Mucosa of stomach (tissue), 1 donor: ENCODE results near the gene C2orf76.

Experiments used
- H3K27me3 ChIP-seq: one replicate; pipeline ENCODE4 v1.7.0; 2013; ENCODE audit warnings: mild to moderate bottlenecking, low read length; ENCODE audit not compliant: control insufficient read depth, insufficient read depth
- H3K36me3 ChIP-seq: one replicate; pipeline ENCODE4 v1.7.0; 2013; ENCODE audit warnings: low read length; ENCODE audit not compliant: control insufficient read depth, insufficient read depth
- H3K4me1 ChIP-seq: one replicate; pipeline ENCODE4 v1.7.0; 2013; ENCODE audit warnings: mild to moderate bottlenecking, low read length; ENCODE audit not compliant: control insufficient read depth, insufficient read depth
- H3K4me3 ChIP-seq: one replicate; pipeline ENCODE4 v1.7.0; 2013; ENCODE audit warnings: low read length
- H3K9ac ChIP-seq: one replicate; pipeline ENCODE4 v1.7.0; 2013; ENCODE audit warnings: mild to moderate bottlenecking, low read length, moderate library complexity
- H3K9me3 ChIP-seq: one replicate; pipeline ENCODE4 v1.7.0; 2013; ENCODE audit warnings: mild to moderate bottlenecking, low read length, moderate library complexity; ENCODE audit not compliant: control insufficient read depth
- donor health status: Pancreatic carcinoma.

C2orf76 gene

DNA sequence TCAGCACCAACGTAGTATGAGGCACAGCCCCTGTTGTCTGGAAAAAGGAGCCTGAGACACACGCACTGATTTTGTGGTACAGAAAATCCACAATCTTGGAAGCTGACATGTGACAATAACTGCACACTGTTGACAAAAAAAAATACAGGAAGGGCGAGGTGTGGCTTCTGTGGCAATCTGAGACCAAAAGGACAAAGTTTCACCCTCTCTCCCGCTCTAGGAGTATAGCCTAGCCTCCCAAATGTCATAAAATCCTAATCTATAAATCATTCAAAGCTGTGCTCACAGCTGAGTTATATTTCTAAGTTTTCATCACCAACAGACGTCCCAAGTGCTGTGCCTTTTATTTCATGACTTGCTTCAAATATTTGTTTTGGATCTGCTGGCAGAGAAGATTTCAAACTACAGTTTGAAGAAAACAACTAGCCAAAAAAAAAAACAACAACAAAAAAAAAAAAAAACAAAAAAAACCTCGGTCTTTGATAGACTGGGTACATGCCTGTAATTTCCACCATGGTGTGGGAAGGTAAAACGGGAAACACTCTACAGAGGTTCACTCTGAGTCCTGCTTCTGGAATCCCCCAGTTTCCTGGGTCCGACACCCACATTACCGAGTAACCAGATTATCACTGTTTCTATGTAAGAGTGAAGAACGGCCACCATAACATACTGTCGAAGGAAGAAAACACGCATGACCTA is 61.0 kb downstream of the C2orf76 start:
- no peaks in the 10 kb centered on the region for H3K27me3 ChIP-seq
- H3K4me1 ChIP-seq = peaks cover 4% of the 10 kb centered on the region
- no peak overlapping the region for H3K9ac ChIP-seq
- no peaks in the 10 kb centered on the region for H3K36me3 ChIP-seq
- H3K4me3 ChIP-seq = no peak overlapping the region
- no peaks in the 10 kb centered on the region for H3K9me3 ChIP-seq

DNA sequence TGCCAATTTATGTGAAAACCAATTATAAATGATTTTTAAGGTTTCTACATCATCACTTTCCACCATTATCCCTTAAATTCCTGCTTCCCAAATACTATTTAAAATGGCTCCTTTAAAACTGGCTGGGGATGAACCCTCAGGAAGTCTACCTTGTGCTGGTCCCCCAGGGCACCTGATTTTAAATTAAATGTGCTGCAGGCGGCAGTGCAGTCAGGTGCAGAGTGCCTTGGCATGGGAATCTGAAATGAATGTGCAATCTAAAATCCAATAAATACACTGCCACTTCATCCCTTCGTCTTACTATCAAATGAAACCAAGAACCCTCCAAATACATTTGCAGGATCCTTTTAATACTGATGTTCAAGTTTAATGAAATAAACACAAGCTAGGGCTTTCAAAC is 61.8 kb downstream of the C2orf76 start:
- no peak overlapping the region for H3K4me3 ChIP-seq
- H3K27me3 ChIP-seq = no peaks in the 10 kb centered on the region
- peaks cover 4% of the 10 kb centered on the region for H3K4me1 ChIP-seq
- no peaks in the 10 kb centered on the region for H3K9me3 ChIP-seq
- H3K9ac ChIP-seq = no peak overlapping the region
- no peaks in the 10 kb centered on the region for H3K36me3 ChIP-seq

DNA sequence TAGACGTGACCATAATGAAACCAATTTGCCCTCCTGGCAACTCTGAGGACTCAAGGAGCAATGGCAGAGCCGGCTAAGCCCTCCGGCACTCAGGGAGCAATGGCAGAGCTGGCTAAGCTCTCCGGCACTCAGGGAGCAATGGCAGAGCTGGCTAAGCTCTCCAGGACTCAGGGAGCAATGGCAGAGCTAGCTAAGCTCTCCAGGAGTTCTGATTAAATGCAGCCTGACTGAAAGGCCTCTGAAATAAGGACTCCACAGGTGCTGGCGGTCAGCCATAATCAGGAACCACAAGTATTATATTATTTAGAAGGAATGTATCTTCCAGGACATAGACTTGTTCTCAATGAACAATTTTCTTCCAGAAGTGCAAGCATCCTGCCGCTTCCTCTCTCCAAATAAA is 65.2 kb downstream of the C2orf76 start:
- Histone ChIP-seq H3K9ac (no peak overlapping the region), H3K9me3 (no peaks in the 10 kb centered on the region), H3K4me3 (no peak overlapping the region), H3K36me3 (no peaks in the 10 kb centered on the region), H3K4me1 (peaks cover 4% of the 10 kb centered on the region), H3K27me3 (no peaks in the 10 kb centered on the region)

DNA sequence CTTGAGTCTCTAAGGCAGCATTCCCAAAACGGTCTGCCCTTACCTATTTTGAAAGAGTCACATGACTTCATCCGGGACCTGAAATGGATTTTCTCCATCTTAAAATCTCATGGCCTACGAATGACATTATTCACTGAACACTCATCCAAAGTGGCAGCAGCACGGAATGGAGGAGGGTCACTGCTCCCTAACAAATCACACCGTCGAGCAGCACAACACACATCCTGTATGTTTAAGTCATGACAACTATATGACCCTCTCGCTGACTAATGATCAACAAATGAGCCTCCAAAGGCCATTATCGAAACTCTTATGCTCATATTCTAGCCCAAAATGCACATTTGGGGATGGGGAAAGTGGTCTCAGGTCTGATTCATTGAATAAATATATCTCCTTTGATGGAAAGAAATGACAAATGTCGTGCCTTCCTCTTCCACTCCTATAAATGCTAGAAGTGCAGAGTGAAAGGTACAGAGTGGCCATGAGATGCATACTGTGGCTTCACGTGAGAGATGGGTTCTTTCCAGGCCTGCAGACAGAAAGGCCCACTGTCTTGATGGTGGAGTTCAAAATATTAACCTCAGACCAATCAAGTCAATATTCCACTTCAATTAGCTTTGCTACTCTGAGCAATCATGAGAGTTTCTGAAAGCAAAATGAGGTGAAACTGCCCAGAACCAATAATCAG is 70.8 kb downstream of the C2orf76 start:
- peaks cover 13% of the 10 kb centered on the region for H3K4me1 ChIP-seq
- H3K9ac ChIP-seq = no peak overlapping the region
- no peaks in the 10 kb centered on the region for H3K9me3 ChIP-seq
- H3K27me3 ChIP-seq = no peaks in the 10 kb centered on the region
- no peaks in the 10 kb centered on the region for H3K36me3 ChIP-seq
- no peak overlapping the region for H3K4me3 ChIP-seq

DNA sequence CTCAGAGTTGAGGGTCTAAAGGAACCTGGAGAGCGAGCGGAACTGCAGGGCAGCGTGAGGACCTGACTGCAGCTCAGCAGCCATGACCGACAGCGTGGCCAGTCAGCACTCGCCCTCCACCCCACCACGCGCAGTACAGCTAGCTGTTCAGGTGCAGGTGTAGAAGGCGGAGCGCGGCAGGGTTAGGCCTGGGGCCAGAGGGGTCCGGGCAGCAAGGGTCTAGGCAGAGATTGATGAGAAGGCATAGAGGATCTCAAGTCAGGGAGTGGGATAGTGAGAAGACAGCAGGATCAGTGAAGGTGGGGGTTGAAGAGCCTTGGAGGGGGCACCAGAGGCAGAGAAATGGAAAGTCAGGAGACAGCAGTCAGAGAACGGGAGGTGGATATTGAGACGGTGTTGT is 72.0 kb downstream of the C2orf76 start:
- no peak overlapping the region for H3K4me3 ChIP-seq

DNA sequence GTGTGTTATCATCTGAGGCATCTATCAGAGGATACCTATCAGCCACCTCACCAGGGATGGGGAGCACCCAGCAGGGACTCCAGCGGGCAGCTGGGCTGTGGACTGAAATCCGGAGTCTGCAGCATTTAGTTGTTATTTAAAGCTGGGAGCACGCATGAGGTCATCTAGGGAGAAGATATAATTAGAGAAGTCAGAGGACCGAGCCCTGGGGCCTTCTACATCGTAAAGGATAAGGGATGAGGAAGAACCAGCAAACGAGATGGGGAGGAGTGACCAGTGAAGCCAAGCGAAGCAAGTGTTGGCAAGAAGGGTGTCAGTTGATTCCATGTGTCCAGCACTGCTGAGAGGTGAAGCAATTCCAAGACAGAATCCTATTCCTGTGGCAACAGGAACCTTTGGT is 72.7 kb downstream of the C2orf76 start:
- H3K9ac ChIP-seq = no peak overlapping the region
- H3K4me3 ChIP-seq = no peak overlapping the region
- no peaks in the 10 kb centered on the region for H3K36me3 ChIP-seq
- H3K4me1 ChIP-seq = peaks cover 14% of the 10 kb centered on the region
- H3K27me3 ChIP-seq = no peaks in the 10 kb centered on the region
- no peaks in the 10 kb centered on the region for H3K9me3 ChIP-seq

More for the DNA sequence above, 72.0 kb downstream of the C2orf76 start:
- no peaks in the 10 kb centered on the region for H3K36me3 ChIP-seq
- no peaks in the 10 kb centered on the region for H3K27me3 ChIP-seq
- H3K4me1 ChIP-seq = peaks cover 14% of the 10 kb centered on the region
- no peak overlapping the region for H3K9ac ChIP-seq
- no peaks in the 10 kb centered on the region for H3K9me3 ChIP-seq

DNA sequence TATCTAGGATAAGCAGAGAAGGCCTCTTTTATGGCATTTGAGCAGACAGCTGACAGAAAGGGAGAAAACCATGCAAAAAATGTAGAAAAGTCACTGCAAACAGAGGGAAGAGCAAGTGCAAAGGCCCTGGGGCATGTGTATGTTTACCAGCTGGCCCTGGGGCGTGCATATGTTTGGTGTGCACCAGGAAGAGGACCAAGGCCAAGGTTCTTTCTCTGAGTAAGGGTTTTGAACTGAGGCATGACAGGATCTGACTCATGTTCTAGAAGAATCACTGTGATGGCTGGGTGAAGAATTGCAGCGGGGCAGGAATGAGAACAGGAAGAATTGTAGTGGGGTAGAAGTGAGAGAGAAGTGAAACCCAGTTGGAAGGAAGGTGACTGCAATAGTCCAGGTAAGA is 73.4 kb downstream of the C2orf76 start:
- Histone ChIP-seq H3K27me3 (no peaks in the 10 kb centered on the region), H3K9me3 (no peaks in the 10 kb centered on the region), H3K36me3 (no peaks in the 10 kb centered on the region), H3K4me1 (peaks cover 14% of the 10 kb centered on the region), H3K4me3 (no peak overlapping the region), H3K9ac (no peak overlapping the region)

DNA sequence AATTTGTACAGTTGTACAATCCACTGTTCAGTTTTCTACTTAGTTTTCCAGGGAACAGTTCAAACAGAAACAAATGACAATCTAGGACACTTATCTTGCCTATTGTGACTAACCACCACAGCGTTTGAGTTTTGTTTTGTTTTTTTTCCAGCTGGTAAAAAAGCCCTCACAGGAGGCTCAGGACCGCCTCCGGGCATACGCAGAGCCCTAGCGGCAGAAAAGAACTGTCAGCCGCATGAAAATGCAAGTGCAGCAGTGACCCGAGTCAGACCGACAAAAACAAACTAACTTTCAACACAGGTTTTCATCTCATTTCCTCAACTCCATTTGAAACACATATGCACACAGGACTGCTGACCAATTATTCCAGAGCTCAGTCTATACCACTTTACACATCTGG is 74.4 kb downstream of the C2orf76 start:
- no peaks in the 10 kb centered on the region for H3K9me3 ChIP-seq
- H3K4me3 ChIP-seq = no peak overlapping the region
- H3K27me3 ChIP-seq = no peaks in the 10 kb centered on the region
- H3K9ac ChIP-seq = no peak overlapping the region
- H3K36me3 ChIP-seq = no peaks in the 10 kb centered on the region
- peaks cover 14% of the 10 kb centered on the region for H3K4me1 ChIP-seq

DNA sequence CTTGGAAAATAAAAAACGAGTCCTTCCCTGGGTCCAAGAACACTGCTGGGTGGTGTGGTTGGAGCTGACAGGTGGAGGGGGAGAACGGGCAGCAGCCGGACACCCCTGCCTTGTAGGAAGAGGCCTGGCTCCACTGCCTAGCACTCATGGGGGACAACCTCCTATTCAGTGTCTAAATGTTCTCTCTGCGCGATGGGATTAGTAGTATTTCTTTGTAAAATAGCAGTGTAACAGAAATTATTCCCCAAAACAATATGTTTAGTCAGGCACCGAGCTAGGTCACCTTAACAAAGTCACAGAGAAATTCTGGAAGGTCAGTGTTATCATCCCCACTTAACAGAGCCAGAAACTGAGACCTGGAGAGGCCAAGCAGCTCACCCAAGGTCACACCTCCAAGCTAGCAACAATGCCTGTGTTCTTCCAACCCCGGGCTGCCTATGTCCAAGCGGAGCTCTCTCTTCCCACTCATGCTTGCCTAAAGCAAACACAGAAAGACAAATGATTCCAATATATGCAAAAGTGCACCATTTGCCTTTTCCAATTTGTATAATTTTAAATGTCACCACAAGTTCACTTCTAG is 75.0 kb downstream of the C2orf76 start:
- H3K4me3 ChIP-seq = no peak overlapping the region
- H3K36me3 ChIP-seq = no peaks in the 10 kb centered on the region
- H3K27me3 ChIP-seq = no peaks in the 10 kb centered on the region
- H3K9me3 ChIP-seq = no peaks in the 10 kb centered on the region
- no peak overlapping the region for H3K9ac ChIP-seq
- peaks cover 14% of the 10 kb centered on the region for H3K4me1 ChIP-seq

DNA sequence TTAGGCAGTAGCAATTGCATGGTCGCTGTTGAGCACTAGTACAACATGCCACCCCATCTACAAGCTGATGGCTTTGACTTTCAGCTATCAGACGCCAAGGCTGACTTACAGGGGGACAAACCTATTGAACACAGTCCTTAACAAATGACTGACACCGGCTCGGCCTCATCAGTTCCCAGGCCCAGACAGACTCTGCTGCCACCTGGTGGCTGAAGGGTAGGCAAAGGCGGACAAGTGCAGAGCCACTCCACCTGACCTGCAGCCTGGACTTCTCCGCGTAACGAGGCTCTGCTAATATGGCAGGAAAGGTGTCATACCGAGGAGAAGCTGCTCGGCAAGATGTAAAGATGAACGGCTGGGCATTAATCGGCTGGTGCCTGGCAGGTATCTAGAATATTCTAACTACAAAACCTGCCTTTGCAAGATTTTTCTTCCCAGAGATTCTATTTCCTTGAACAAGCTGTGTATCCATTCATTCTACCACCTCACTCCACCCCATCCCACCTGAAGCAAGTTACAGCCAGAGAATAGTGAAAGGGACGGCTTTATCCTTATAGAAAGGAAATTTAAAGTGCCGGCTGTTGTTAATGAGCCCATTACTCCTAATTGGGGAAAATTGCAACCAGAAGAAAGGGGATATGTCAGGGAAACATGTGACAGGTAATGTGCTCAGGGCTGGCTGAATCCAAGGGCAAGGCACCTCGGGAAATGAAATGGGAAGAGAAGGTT is 75.6 kb downstream of the C2orf76 start:
- no peak overlapping the region for H3K9ac ChIP-seq
- no peak overlapping the region for H3K4me3 ChIP-seq
- peaks cover 14% of the 10 kb centered on the region for H3K4me1 ChIP-seq
- H3K27me3 ChIP-seq = no peaks in the 10 kb centered on the region
- no peaks in the 10 kb centered on the region for H3K36me3 ChIP-seq
- H3K9me3 ChIP-seq = no peaks in the 10 kb centered on the region

DNA sequence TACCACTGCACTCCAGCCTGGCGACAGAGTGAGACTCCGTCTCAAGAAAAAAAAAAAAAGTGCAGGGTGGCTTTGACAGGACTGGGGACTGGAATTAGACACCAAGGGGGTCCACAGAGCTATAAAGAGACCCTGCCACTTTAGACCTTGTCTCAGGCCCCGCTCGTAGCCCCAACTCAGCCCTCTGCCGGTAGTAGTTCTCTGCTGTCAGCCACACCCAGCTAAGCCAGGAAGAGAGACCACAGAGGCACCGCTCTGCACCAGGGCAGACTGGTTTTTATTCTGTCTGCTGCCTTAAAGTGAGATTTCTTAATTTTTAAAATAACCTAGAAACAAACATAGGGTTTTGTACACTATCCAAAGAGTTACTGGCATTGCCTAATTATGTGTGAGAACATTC is 77.0 kb downstream of the C2orf76 start:
- Histone ChIP-seq H3K4me3 (no peak overlapping the region), H3K27me3 (no peaks in the 10 kb centered on the region), H3K4me1 (peaks cover 14% of the 10 kb centered on the region), H3K9me3 (no peaks in the 10 kb centered on the region), H3K9ac (no peak overlapping the region), H3K36me3 (no peaks in the 10 kb centered on the region)

DNA sequence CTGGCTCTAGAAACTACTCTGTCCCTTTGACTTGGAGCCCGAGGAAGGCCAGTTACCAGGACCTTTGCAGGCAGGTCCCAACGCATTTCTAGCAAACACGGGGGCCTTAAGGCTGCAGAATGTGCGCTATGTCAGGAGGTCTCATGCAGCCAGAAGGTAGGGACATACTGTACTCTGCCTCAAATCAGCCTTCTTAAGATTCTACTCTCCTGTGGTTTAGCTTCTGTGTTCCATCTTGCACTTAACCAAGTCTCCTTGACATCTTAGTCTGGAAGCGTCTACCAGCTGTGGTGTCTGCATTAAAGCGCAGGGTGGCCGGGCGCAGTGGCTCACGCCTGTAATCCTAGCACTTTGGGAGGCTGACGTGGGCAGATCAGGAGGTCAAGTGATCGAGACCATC is 77.5 kb downstream of the C2orf76 start:
- no peaks in the 10 kb centered on the region for H3K36me3 ChIP-seq
- no peaks in the 10 kb centered on the region for H3K27me3 ChIP-seq
- no peak overlapping the region for H3K9ac ChIP-seq
- no peak overlapping the region for H3K4me3 ChIP-seq
- no peaks in the 10 kb centered on the region for H3K9me3 ChIP-seq
- peaks cover 16% of the 10 kb centered on the region for H3K4me1 ChIP-seq
